GM23338 (cell line): ENCODE data around the gene GRM2.

Experiments
- CREB1 ChIP-seq: fragments of 250-450 bp; sonication (Bioruptor Pico); IDR thresholded peaks from 2 replicates; pipeline ENCODE4 v1.5.0; 2020; ENCODE audit warnings: low read depth, mild to moderate bottlenecking, moderate library complexity
- EZH2 ChIP-seq: fragments of 200-600 bp; sonication (generic); IDR thresholded peaks from one replicate; pipeline ENCODE4 v1.8.0; 2017; ENCODE audit warnings: antibody characterized with exemption, mild to moderate bottlenecking, low read depth; ENCODE audit not compliant: unreplicated experiment
- EZH2phosphoT487 ChIP-seq: fragments of 200-600 bp; sonication (generic); IDR thresholded peaks from one replicate; pipeline ENCODE4 v1.8.1; 2018; ENCODE audit warnings: antibody characterized with exemption; ENCODE audit not compliant: unreplicated experiment
- JUNB ChIP-seq: IDR thresholded peaks from one replicate; pipeline ENCODE4 v1.6.1; 2016; ENCODE audit warnings: antibody characterized with exemption; ENCODE audit not compliant: unreplicated experiment
- NANOG ChIP-seq: IDR thresholded peaks from 2 replicates; pipeline ENCODE4 v1.6.1; 2016; ENCODE audit warnings: antibody characterized with exemption, borderline replicate concordance
- POLR2AphosphoS5 ChIP-seq: IDR thresholded peaks from 2 replicates; pipeline ENCODE4 v1.6.1; 2016; ENCODE audit warnings: antibody characterized with exemption, low read depth
- STAT1 ChIP-seq: IDR thresholded peaks from one replicate; pipeline ENCODE4 v1.6.1; 2016; ENCODE audit warnings: antibody characterized with exemption; ENCODE audit not compliant: unreplicated experiment
- ZNF114 ChIP-seq: fragments of 250-450 bp; sonication (Bioruptor Pico); IDR thresholded peaks from 2 replicates; pipeline ENCODE4 v1.5.0; 2020; ENCODE audit warnings: mild to moderate bottlenecking, moderate library complexity
- TF ChIP-seq, protein P1 (sequence below), 2 experiments: fragments of 200-600 bp in 1 of 2; sonication (generic) in 1 of 2; conservative IDR thresholded peaks; 2 replicates each; pipeline versions ENCODE4 v1.5.1 to v1.6.1; 2016 to 2017; ENCODE audit warnings: antibody characterized with exemption in 2 of 2, low read depth in 2 of 2, mild to moderate bottlenecking in 2 of 2, moderate library complexity in 1 of 2
- TF ChIP-seq, protein P2 (sequence below): IDR thresholded peaks from one replicate; pipeline ENCODE4 v1.6.1; 2018; ENCODE audit warnings: antibody characterized with exemption; ENCODE audit not compliant: unreplicated experiment

DNA sequence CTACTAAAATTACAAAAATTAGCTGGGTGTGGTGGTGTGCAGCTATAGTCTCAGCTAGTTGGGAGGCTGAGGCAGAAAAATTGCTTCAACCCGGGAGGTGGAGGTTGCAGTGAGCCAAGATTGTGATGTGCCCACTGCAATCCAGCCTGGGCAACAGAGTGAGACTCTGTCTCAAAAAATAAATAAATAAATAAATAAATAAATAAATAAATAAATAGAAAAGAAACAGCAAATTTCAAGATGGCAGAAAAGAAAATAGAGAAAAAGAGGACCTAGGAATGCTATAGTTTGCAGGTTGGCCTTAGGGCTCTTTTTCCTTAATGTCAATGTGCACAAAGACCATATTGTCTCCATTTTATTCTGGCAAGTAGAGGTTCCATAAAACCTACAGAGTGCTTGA, 44.0 kb downstream of the GRM2 start:
- TF ChIP-seq POLR2AphosphoS5 = no peak
- TF ChIP-seq, protein P1, sequence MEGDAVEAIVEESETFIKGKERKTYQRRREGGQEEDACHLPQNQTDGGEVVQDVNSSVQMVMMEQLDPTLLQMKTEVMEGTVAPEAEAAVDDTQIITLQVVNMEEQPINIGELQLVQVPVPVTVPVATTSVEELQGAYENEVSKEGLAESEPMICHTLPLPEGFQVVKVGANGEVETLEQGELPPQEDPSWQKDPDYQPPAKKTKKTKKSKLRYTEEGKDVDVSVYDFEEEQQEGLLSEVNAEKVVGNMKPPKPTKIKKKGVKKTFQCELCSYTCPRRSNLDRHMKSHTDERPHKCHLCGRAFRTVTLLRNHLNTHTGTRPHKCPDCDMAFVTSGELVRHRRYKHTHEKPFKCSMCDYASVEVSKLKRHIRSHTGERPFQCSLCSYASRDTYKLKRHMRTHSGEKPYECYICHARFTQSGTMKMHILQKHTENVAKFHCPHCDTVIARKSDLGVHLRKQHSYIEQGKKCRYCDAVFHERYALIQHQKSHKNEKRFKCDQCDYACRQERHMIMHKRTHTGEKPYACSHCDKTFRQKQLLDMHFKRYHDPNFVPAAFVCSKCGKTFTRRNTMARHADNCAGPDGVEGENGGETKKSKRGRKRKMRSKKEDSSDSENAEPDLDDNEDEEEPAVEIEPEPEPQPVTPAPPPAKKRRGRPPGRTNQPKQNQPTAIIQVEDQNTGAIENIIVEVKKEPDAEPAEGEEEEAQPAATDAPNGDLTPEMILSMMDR (conservative IDR thresholded peaks at IDR 0.05; ENCODE audit: low read depth in 2 of 2) = no peak
- no peak for TF ChIP-seq STAT1
- TF ChIP-seq EZH2 = no peak
- TF ChIP-seq, protein P2, sequence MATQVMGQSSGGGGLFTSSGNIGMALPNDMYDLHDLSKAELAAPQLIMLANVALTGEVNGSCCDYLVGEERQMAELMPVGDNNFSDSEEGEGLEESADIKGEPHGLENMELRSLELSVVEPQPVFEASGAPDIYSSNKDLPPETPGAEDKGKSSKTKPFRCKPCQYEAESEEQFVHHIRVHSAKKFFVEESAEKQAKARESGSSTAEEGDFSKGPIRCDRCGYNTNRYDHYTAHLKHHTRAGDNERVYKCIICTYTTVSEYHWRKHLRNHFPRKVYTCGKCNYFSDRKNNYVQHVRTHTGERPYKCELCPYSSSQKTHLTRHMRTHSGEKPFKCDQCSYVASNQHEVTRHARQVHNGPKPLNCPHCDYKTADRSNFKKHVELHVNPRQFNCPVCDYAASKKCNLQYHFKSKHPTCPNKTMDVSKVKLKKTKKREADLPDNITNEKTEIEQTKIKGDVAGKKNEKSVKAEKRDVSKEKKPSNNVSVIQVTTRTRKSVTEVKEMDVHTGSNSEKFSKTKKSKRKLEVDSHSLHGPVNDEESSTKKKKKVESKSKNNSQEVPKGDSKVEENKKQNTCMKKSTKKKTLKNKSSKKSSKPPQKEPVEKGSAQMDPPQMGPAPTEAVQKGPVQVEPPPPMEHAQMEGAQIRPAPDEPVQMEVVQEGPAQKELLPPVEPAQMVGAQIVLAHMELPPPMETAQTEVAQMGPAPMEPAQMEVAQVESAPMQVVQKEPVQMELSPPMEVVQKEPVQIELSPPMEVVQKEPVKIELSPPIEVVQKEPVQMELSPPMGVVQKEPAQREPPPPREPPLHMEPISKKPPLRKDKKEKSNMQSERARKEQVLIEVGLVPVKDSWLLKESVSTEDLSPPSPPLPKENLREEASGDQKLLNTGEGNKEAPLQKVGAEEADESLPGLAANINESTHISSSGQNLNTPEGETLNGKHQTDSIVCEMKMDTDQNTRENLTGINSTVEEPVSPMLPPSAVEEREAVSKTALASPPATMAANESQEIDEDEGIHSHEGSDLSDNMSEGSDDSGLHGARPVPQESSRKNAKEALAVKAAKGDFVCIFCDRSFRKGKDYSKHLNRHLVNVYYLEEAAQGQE = no peak
- no peak for TF ChIP-seq EZH2phosphoT487
- TF ChIP-seq JUNB = no peak
- no peak for TF ChIP-seq NANOG
- TF ChIP-seq CREB1 (CRISPR knock-in tag) = no peak
- no peak for TF ChIP-seq ZNF114 (CRISPR knock-in tag)
